SJCRH30 (cell line): Measurements from ENCODE around the gene MRPS18A. TPM values are rescaled to one million over a fixed set of nuclear protein-coding genes. Genes with fewer than 3 reads are reported as not detected.
A peak's percentile ranks its signal among the peaks of the same experiment; 100 is the strongest.

Experiments used
- DNase-seq, 2 experiments: peaks; one replicate each; pipeline ENCODE4 v3.0.0-alpha.2; 2015 to 2020
- H3K27ac ChIP-seq: fragments of 250-450 bp; sonication (Bioruptor Pico); 2 replicates; pipeline ENCODE4 v1.5.1; 2020; ENCODE audit warnings: mild to moderate bottlenecking, moderate library complexity
- H3K27me3 ChIP-seq: fragments of 250-450 bp; sonication (Bioruptor Pico); 2 replicates; pipeline ENCODE4 v1.5.1; 2020; ENCODE audit warnings: mild to moderate bottlenecking, moderate library complexity
- H3K36me3 ChIP-seq: fragments of 250-450 bp; sonication (Bioruptor Pico); 2 replicates; pipeline ENCODE4 v1.5.1; 2020; ENCODE audit warnings: mild to moderate bottlenecking, moderate library complexity
- H3K4me1 ChIP-seq: fragments of 250-450 bp; sonication (Bioruptor Pico); 2 replicates; pipeline ENCODE4 v1.5.1; 2020; ENCODE audit warnings: mild to moderate bottlenecking, moderate library complexity
- H3K4me3 ChIP-seq: fragments of 250-450 bp; sonication (Bioruptor Pico); 2 replicates; pipeline ENCODE4 v1.5.1; 2020; ENCODE audit warnings: mild to moderate bottlenecking, moderate library complexity
- H3K9me3 ChIP-seq: fragments of 250-450 bp; sonication (Bioruptor Pico); replicated peaks from 2 replicates; pipeline ENCODE4 v1.5.1; 2020; ENCODE audit warnings: mild to moderate bottlenecking, moderate library complexity
- total RNA-seq: library from RNA; depleted of rRNA; stranded (reverse); fragments of >200 nt; shearing (Covaris generic); gene quantifications from 2 replicates; pipeline ENCODE4 v1.2.3, GENCODE V29; 2014; rRNA removed

The MRPS18A gene
- 51.6 and 54.7 TPM in 2 replicates for total RNA-seq

GRCh38 chr6:43687437-43688347 lies at the start of gene MRPS18A:
TSS of gene MRPS18A (minus strand) at chr6:43687791. CDS start at chr6:43687779, 12 bp downstream.
- Histone ChIP-seq H3K27ac (peak within 1 kb of the TSS; percentile 55), H3K36me3 (0 out of 2 replicates have a peak, but pooled peaks cover 4% of the 10 kb centered on the region), H3K4me1 (peaks cover 8% of the 10 kb centered on the region; the same call in 1 of the 2 replicates), H3K27me3 (no peaks in the 10 kb centered on the region), H3K4me3 (peak within 1 kb of the TSS; percentile 80), H3K9me3 (no peaks in the 10 kb centered on the region)
- DNase-seq: peak; percentile 78 to 79

- no peaks in the 10 kb centered on the region for H3K4me1 ChIP-seq
- no peak overlapping the region for H3K4me3 ChIP-seq
- H3K27me3 ChIP-seq: peaks cover 1% of the 10 kb centered on the region; the same call in 1 of the 2 replicates
- no peak for DNase-seq
- H3K9me3 ChIP-seq: no peaks in the 10 kb centered on the region
- H3K27ac ChIP-seq: no peak overlapping the region
- H3K36me3 ChIP-seq: no peaks in the 10 kb centered on the region
Measured at GRCh38 chr6:43736844-43737243, 49.3 kb upstream of the MRPS18A start.

- Histone ChIP-seq H3K9me3 (peaks cover 5% of the 10 kb centered on the region), H3K36me3 (no peaks in the 10 kb centered on the region), H3K27ac (no peak overlapping the region), H3K27me3 (no peaks in the 10 kb centered on the region), H3K4me1 (no peaks in the 10 kb centered on the region), H3K4me3 (no peak overlapping the region)
- no peak for DNase-seq
Measured at GRCh38 chr6:43736211-43736786, 48.7 kb upstream of the MRPS18A start.

- Histone ChIP-seq H3K27ac (no peak overlapping the region), H3K4me3 (no peak overlapping the region), H3K36me3 (no peaks in the 10 kb centered on the region), H3K9me3 (peaks cover 11% of the 10 kb centered on the region), H3K27me3 (no peaks in the 10 kb centered on the region), H3K4me1 (no peaks in the 10 kb centered on the region)
- no peak for DNase-seq
Measured at GRCh38 chr6:43735642-43736199, 48.1 kb upstream of the MRPS18A start.

- Histone ChIP-seq H3K27ac (no peak overlapping the region), H3K4me3 (no peak overlapping the region), H3K4me1 (no peaks in the 10 kb centered on the region), H3K27me3 (no peaks in the 10 kb centered on the region), H3K9me3 (peaks cover 20% of the 10 kb centered on the region), H3K36me3 (no peaks in the 10 kb centered on the region)
- no peak for DNase-seq
Measured at GRCh38 chr6:43734294-43734665, 46.7 kb upstream of the MRPS18A start.

- Histone ChIP-seq H3K9me3 (peaks cover 20% of the 10 kb centered on the region), H3K27me3 (no peaks in the 10 kb centered on the region), H3K4me1 (no peaks in the 10 kb centered on the region), H3K36me3 (no peaks in the 10 kb centered on the region), H3K4me3 (no peak overlapping the region), H3K27ac (no peak overlapping the region)
- no peak for DNase-seq
Measured at GRCh38 chr6:43733471-43734293, 46.1 kb upstream of the MRPS18A start.

GRCh38 chr6:43730634-43731033 lies 43.0 kb upstream of the MRPS18A start:
- no peak overlapping the region for H3K27ac ChIP-seq
- peaks cover 4% of the 10 kb centered on the region for H3K4me1 ChIP-seq
- no peak for DNase-seq
- no peak overlapping the region for H3K4me3 ChIP-seq
- no peaks in the 10 kb centered on the region for H3K27me3 ChIP-seq
- no peaks in the 10 kb centered on the region for H3K36me3 ChIP-seq
- peaks cover 20% of the 10 kb centered on the region for H3K9me3 ChIP-seq

- no peak for DNase-seq
- Histone ChIP-seq H3K27me3 (no peaks in the 10 kb centered on the region), H3K27ac (no peak overlapping the region), H3K4me3 (no peak overlapping the region), H3K36me3 (no peaks in the 10 kb centered on the region), H3K4me1 (peaks cover 14% of the 10 kb centered on the region), H3K9me3 (peaks cover 20% of the 10 kb centered on the region)
Measured at GRCh38 chr6:43729537-43729936, 41.9 kb upstream of the MRPS18A start.

GRCh38 chr6:43728586-43728985 lies 41.0 kb upstream of the MRPS18A start:
- H3K27ac ChIP-seq: no peak overlapping the region
- no peaks in the 10 kb centered on the region for H3K36me3 ChIP-seq
- peaks cover 20% of the 10 kb centered on the region for H3K4me1 ChIP-seq
- H3K9me3 ChIP-seq: peaks cover 20% of the 10 kb centered on the region
- H3K4me3 ChIP-seq: no peak overlapping the region
- no peak for DNase-seq
- no peaks in the 10 kb centered on the region for H3K27me3 ChIP-seq

GRCh38 chr6:43727634-43728033 lies 40.0 kb upstream of the MRPS18A start:
- no peaks in the 10 kb centered on the region for H3K27me3 ChIP-seq
- H3K36me3 ChIP-seq: no peaks in the 10 kb centered on the region
- H3K9me3 ChIP-seq: peaks cover 20% of the 10 kb centered on the region
- no peak overlapping the region for H3K4me3 ChIP-seq
- no peak for DNase-seq
- no peak overlapping the region for H3K27ac ChIP-seq
- H3K4me1 ChIP-seq: peaks cover 20% of the 10 kb centered on the region

- H3K4me1 ChIP-seq: peaks cover 20% of the 10 kb centered on the region
- DNase-seq: no peak
- no peaks in the 10 kb centered on the region for H3K36me3 ChIP-seq
- H3K27ac ChIP-seq: peak overlapping the region; percentile 31
- H3K27me3 ChIP-seq: no peaks in the 10 kb centered on the region
- H3K9me3 ChIP-seq: peaks cover 11% of the 10 kb centered on the region
- H3K4me3 ChIP-seq: peak overlapping the region; percentile 13; the same call in 1 of the 2 replicates
Measured at GRCh38 chr6:43725643-43726580, 38.3 kb upstream of the MRPS18A start.

- Histone ChIP-seq H3K9me3 (peaks cover 3% of the 10 kb centered on the region; the same call in 1 of the 2 replicates), H3K27me3 (no peaks in the 10 kb centered on the region), H3K27ac (peak overlapping the region; percentile 31), H3K36me3 (no peaks in the 10 kb centered on the region), H3K4me1 (peaks cover 20% of the 10 kb centered on the region), H3K4me3 (peak overlapping the region; percentile 13; the same call in 1 of the 2 replicates)
- peak; percentile 96 to 98 for DNase-seq
Measured at GRCh38 chr6:43724914-43725642, 37.5 kb upstream of the MRPS18A start.

GRCh38 chr6:43724354-43724753 lies 36.8 kb upstream of the MRPS18A start:
- Histone ChIP-seq H3K27me3 (no peaks in the 10 kb centered on the region), H3K36me3 (no peaks in the 10 kb centered on the region), H3K9me3 (no peaks in the 10 kb centered on the region), H3K4me1 (peaks cover 20% of the 10 kb centered on the region), H3K4me3 (no peak overlapping the region), H3K27ac (no peak overlapping the region; the same call in 1 of the 2 replicates)
- no peak for DNase-seq
